Parathyroid adenoma (tissue), 2 donors: ENCODE measurements around the gene EMC7.
"Not testable (repeated sequence)": the region's sequence is repeated elsewhere in the genome, so short reads cannot be mapped to it uniquely, and the experiment has no call there.

Experiments
- H2AFZ ChIP-seq: fragments of 300-600 bp; sonication (generic); one replicate; pipeline ENCODE4 v1.7.0; 2017; ENCODE audit warnings: antibody characterized with exemption, mild to moderate bottlenecking
- H3K27ac ChIP-seq: fragments of 300-600 bp; sonication (generic); one replicate; pipeline ENCODE4 v1.7.0; 2017
- H3K27me3 ChIP-seq: fragments of 300-600 bp; sonication (generic); one replicate; pipeline ENCODE4 v1.7.0; 2017; ENCODE audit warnings: low read length; ENCODE audit not compliant: control insufficient read depth, insufficient read depth
- H3K36me3 ChIP-seq: fragments of 300-600 bp; sonication (generic); one replicate; pipeline ENCODE4 v1.7.0; 2017; ENCODE audit warnings: low read length; ENCODE audit not compliant: control insufficient read depth, insufficient read depth
- H3K4me1 ChIP-seq: fragments of 300-600 bp; sonication (generic); one replicate; pipeline ENCODE4 v1.7.0; 2017; ENCODE audit warnings: control low read depth
- H3K4me2 ChIP-seq: fragments of 300-600 bp; sonication (generic); one replicate; pipeline ENCODE4 v1.7.0; 2017; ENCODE audit warnings: low read length
- H3K4me3 ChIP-seq: fragments of 300-600 bp; sonication (generic); one replicate; pipeline ENCODE4 v1.7.0; 2017; ENCODE audit warnings: low read depth, low read length
- H3K79me2 ChIP-seq: fragments of 300-600 bp; sonication (generic); one replicate; pipeline ENCODE4 v1.7.0; 2017; ENCODE audit warnings: control low read depth
- H3K9ac ChIP-seq: fragments of 300-600 bp; sonication (generic); one replicate; pipeline ENCODE4 v1.7.0; 2017; ENCODE audit warnings: mild to moderate bottlenecking
- H3K9me3 ChIP-seq: fragments of 300-600 bp; sonication (generic); one replicate; pipeline ENCODE4 v1.7.0; 2017; ENCODE audit warnings: low read length; ENCODE audit not compliant: control insufficient read depth
- TF ChIP-seq, protein P1 (sequence below): fragments of 300-600 bp; sonication (generic); IDR thresholded peaks from one replicate; pipeline ENCODE4 v1.7.0; 2017; ENCODE audit warnings: antibody characterized with exemption, mild to moderate bottlenecking
- donor health status: primary hyperparathyroidism.

EMC7 gene

DNA sequence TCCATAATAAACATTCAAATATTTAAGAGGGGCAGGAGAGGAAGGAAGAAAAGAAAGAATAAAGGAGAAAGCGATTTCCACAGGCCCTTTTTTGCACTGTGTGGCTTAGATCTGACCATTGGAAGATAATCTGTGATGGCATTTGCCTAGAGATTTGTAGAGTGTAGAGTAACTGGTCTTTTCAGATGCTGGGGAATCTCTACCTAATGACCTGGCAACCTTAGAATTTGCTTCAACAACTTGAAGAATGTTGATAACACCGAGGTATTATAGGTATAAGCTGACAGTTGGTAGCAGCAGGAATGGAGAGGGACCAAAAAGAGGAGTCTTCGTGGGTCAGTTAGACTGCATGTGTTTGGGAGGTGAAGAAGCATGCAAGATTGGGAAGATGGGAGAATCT lies 41.7 kb downstream of the EMC7 start:
- Histone ChIP-seq H3K9me3 (no peaks in the 10 kb centered on the region), H2AFZ (no peak overlapping the region), H3K4me2 (no peak overlapping the region), H3K36me3 (no peaks in the 10 kb centered on the region), H3K4me1 (no peaks in the 10 kb centered on the region), H3K27ac (no peak overlapping the region), H3K4me3 (no peak overlapping the region), H3K27me3 (no peaks in the 10 kb centered on the region), H3K79me2 (no peaks in the 10 kb centered on the region), H3K9ac (no peak overlapping the region)
- TF ChIP-seq, protein P1, sequence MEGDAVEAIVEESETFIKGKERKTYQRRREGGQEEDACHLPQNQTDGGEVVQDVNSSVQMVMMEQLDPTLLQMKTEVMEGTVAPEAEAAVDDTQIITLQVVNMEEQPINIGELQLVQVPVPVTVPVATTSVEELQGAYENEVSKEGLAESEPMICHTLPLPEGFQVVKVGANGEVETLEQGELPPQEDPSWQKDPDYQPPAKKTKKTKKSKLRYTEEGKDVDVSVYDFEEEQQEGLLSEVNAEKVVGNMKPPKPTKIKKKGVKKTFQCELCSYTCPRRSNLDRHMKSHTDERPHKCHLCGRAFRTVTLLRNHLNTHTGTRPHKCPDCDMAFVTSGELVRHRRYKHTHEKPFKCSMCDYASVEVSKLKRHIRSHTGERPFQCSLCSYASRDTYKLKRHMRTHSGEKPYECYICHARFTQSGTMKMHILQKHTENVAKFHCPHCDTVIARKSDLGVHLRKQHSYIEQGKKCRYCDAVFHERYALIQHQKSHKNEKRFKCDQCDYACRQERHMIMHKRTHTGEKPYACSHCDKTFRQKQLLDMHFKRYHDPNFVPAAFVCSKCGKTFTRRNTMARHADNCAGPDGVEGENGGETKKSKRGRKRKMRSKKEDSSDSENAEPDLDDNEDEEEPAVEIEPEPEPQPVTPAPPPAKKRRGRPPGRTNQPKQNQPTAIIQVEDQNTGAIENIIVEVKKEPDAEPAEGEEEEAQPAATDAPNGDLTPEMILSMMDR, result no peak

DNA sequence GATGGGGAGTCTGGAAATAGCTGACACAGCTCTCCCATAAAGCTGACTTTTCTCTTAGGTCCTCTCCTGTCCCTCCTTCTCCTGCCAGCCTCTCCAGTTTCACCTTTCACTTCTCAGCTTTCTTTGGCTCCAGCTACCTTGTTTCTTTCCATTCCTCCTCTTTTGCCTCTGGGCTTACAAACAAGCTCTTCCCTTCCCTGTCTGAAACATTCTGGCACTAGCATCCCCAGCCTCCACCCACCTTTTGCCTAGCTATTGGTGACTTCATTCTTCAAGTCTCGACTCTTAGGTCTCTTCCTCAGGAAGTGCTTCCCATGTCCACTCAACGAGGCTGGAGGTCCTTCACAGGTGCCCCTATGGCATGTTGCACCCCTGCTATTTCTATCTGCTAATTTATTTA lies 42.2 kb downstream of the EMC7 start:
- TF ChIP-seq, protein P1, result no peak
- Histone ChIP-seq H2AFZ (no peak overlapping the region), H3K79me2 (no peaks in the 10 kb centered on the region), H3K4me1 (no peaks in the 10 kb centered on the region), H3K9me3 (no peaks in the 10 kb centered on the region), H3K4me3 (no peak overlapping the region), H3K27me3 (no peaks in the 10 kb centered on the region), H3K27ac (no peak overlapping the region), H3K9ac (no peak overlapping the region), H3K36me3 (no peaks in the 10 kb centered on the region), H3K4me2 (no peak overlapping the region)

DNA sequence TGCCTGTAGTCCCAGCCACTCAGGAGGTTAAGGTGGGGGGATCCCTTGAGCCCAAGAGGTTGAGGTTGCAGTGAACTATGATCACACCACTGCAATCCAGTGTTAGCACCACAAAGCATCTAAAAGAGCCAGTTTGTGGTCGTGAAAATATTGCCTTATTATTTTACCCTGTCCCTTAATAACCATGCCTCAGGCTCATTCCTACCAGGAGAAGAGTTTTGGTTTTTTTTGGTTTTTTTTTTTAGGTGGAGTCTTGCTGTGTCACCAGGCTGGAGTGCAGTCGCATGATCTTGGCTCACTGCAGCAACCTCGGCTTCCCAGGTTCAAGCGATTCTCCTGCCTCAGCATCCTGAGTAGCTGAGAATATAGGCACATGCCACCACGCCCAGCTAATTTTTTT lies 44.8 kb downstream of the EMC7 start:
- Histone ChIP-seq H3K4me2 (no peak overlapping the region), H3K36me3 (no peaks in the 10 kb centered on the region), H3K4me1 (no peaks in the 10 kb centered on the region), H3K9me3 (no peaks in the 10 kb centered on the region), H2AFZ (no peak overlapping the region), H3K4me3 (no peak overlapping the region), H3K9ac (no peak overlapping the region), H3K27me3 (no peaks in the 10 kb centered on the region), H3K79me2 (no peaks in the 10 kb centered on the region), H3K27ac (no peak overlapping the region)
- TF ChIP-seq, protein P1, result no peak

DNA sequence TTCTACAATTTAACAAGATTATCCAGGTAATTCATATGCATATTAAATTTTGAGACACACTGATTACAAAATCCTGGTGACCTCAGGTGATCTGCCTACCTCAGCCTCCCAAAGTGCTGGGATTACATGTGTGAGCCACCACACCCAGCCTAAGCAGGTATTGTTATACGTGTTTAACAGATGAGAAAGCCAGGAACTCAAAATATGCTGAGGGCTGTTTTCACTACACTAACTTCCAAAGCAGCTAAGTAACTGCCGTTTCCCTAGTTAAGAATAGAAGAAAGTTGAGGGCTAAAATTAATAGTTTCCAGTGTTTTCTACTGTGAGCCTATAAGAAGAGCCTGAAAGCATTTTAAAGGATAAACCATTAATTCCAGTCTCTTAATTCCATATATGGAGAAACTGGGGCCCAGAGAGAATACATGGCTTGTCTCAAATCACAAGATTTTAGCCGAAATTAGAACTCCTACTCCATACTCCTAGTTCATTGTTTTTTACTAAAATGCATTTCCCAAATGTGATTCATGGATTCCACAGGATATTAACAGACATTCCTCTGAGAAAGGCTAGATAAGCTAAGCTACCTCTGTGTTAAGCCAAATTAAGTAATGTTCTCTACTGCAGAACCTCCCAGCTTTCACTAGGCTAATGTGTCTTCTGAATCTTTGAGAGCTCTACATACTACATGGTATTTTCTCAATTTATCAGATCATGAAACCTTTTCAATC lies 45.6 kb downstream of the EMC7 start:
- Histone ChIP-seq H3K4me1 (no peaks in the 10 kb centered on the region), H3K27me3 (no peaks in the 10 kb centered on the region), H3K27ac (no peak overlapping the region), H3K4me2 (no peak overlapping the region), H3K4me3 (no peak overlapping the region), H3K9ac (no peak overlapping the region), H2AFZ (no peak overlapping the region), H3K79me2 (no peaks in the 10 kb centered on the region), H3K36me3 (no peaks in the 10 kb centered on the region), H3K9me3 (no peaks in the 10 kb centered on the region)
- TF ChIP-seq, protein P1, result no peak

DNA sequence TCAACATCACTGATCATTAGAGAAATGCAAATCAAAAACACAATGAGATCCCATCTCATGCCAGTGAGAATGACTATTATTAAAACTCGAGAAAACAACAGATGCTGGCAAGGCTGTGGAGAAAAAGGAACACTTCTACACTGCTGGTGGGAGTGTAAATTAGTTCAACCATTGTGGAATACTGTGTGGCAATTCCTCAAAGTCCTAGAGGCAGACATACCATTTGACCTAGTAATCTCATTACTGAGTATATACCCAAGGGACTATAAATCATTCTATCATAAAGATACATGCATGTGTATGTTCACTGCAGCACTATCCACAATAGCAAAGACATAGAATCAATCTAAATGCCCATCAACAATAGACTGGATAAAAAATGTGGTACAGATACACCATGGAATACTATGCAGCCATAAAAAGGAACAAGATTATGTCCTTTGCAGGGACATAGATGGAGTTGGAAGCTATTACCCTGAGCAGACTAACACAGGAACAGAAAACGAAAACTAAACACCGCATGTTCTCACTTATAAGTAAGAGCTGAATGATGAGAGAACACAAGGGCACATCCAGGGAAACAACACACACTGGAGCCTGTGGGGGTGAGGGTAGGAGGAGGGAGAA lies 47.5 kb downstream of the EMC7 start:
- Histone ChIP-seq H2AFZ (no peak overlapping the region), H3K4me2 (no peak overlapping the region), H3K27ac (no peak overlapping the region), H3K4me3 (no peak overlapping the region), H3K4me1 (no peaks in the 10 kb centered on the region), H3K9ac (no peak overlapping the region), H3K27me3 (no peaks in the 10 kb centered on the region), H3K9me3 (no peaks in the 10 kb centered on the region), H3K79me2 (no peaks in the 10 kb centered on the region), H3K36me3 (no peaks in the 10 kb centered on the region)
- TF ChIP-seq, protein P1, result no peak

DNA sequence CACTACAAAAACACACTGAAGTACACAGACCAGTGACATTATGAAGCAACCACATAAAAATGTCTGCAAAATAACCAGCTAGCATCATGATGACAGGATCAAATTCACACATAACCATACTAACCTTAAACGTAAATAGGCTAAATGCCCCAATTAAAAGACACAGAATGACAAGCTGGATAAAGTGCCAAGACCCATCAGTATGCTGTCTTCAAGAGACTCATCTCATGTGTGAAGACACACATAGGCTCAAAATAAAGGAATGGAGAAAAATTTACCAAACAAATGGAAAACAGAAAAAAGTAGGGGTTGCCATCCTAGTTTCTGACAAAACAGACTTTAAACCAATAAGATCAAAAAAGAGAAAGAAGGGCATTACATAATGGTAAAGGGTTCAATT lies 51.3 kb downstream of the EMC7 start:
- H3K9ac ChIP-seq, H3K36me3 ChIP-seq, H3K27me3 ChIP-seq, H3K4me3 ChIP-seq, H3K27ac ChIP-seq, H3K79me2 ChIP-seq, H3K9me3 ChIP-seq, H3K4me2 ChIP-seq, H3K4me1 ChIP-seq, H2AFZ ChIP-seq: not testable (repeated sequence)
